ENCODE results near the gene HIP1. TPM values are rescaled to one million over a fixed set of nuclear protein-coding genes. Genes with fewer than 3 reads are reported as not detected.

The HIP1 gene
- total and polyA plus RNA-seq, 9 of the 15 experiments (the other 6 are each of a cell fraction or from before 2014, with no cell fraction given) = 2.4 to 13.7 (median 9.5) TPM

- H4K20me1 ChIP-seq (replicated peaks; ENCODE audit: control insufficient read depth, insufficient read depth, low read length) = no peaks in the 10 kb centered on the region
- intact Hi-C loops (cut with micrococcal nuclease) = loop anchor here (5.0 kb wide), 1 partner anchor 63 kb away; no protein-coding TSS in a partner anchor
- no peaks in the 10 kb centered on the region for H3K9me1 ChIP-seq (ENCODE audit: control insufficient read depth, insufficient read depth, low read length)
- BruUV-seq (replicated peaks) = no TSS peak
- no peak overlapping the region for H3K4me2 ChIP-seq (ENCODE audit: insufficient read depth, low read length)
- no peaks in the 10 kb centered on the region for H3K27me3 ChIP-seq (ENCODE audit: control insufficient read depth in 2 of 2, insufficient read depth in 2 of 2, low read length in 2 of 2)
- peak in 2 of 4 experiments; percentile 56 to 58 for DNase-seq (ENCODE audit: extremely low read depth in 1 of 4, low spot score in 3 of 4)
- no peak overlapping the region for H2AFZ ChIP-seq (ENCODE audit: low read depth, low read length)
- in situ Hi-C loops (cut with MboI) = no loop called here
- H3K27ac ChIP-seq (ENCODE audit: extremely low read depth, low read depth, low read length) = no peak overlapping the region; the same call in 2 of the 3 replicates
- no peak for FAIRE-seq
- peaks cover 37% of the 10 kb centered on the region for H3K79me2 ChIP-seq (ENCODE audit: control insufficient read depth, insufficient read depth, low read length)
- H3K4me3 ChIP-seq = no peak overlapping the region
- H3K4me1 ChIP-seq (replicated peaks in 1 of 2; ENCODE audit: control insufficient read depth in 2 of 2, insufficient read depth in 2 of 2, low read length in 2 of 2) = peaks cover 54 to 56% of the 10 kb centered on the region in 2 experiments
- ChIA-PET POLR2A (no interaction called here), CTCF (ENCODE audit: low intra/inter-chr PET ratio) (no interaction called here)
- peaks cover 5% of the 10 kb centered on the region; the same call in 2 of the 3 replicates for H3K36me3 ChIP-seq (ENCODE audit: control insufficient read depth, insufficient read depth, low read length)
- H3K9me3 ChIP-seq (replicated peaks; ENCODE audit: control insufficient read depth, insufficient read depth, low read depth, low read length) = no peaks in the 10 kb centered on the region
- no peak for ATAC-seq
- H3K9ac ChIP-seq (ENCODE audit: insufficient read depth in 1 of 2, low read depth in 2 of 2, low read length in 2 of 2) = no peak overlapping the region; a peak in 1 of 4 replicates
- WGBS (ENCODE audit: insufficient coverage, low coverage, missing lambda C conversion rate) = 75% methylated on average over 9 of the region's 9 CpGs
- no peak for TF ChIP-seq NFIX (CRISPR knock-in tag; IDR thresholded peaks at IDR 0.05; ENCODE audit: low read depth)
- no peak for TF ChIP-seq RBM25 (IDR thresholded peaks at IDR 0.05; ENCODE audit: low read depth, low read length, severe bottlenecking)
- TF ChIP-seq MITF (IDR thresholded peaks at IDR 0.05) = no peak
- 0 out of 2 replicates have a peak, but pooled peaks have one; percentile 16 for TF ChIP-seq ZNF384 (IDR thresholded peaks at IDR 0.05; ENCODE audit: low read depth, low read length)
- TF ChIP-seq BDP1 (IDR thresholded peaks at IDR 0.05; ENCODE audit: insufficient read depth, insufficient read length) = no peak
- no peak for TF ChIP-seq HOMEZ (CRISPR knock-in tag; IDR thresholded peaks at IDR 0.05)
- no peak for TF ChIP-seq XRCC3 (IDR thresholded peaks at IDR 0.05)
- 0 out of 4 replicates have a peak, but pooled peaks of 1 of the 2 experiments have one; percentile 41 for TF ChIP-seq ARNT (IDR thresholded peaks at IDR 0.05)
- TF ChIP-seq ATF2 (CRISPR knock-in tag; IDR thresholded peaks at IDR 0.05) = no peak
- no peak for TF ChIP-seq PML (IDR thresholded peaks at IDR 0.05; ENCODE audit: low read length)
- no peak for TF ChIP-seq NR0B1 (IDR thresholded peaks at IDR 0.05; ENCODE audit: partially characterized antibody)
- TF ChIP-seq, protein P1, sequence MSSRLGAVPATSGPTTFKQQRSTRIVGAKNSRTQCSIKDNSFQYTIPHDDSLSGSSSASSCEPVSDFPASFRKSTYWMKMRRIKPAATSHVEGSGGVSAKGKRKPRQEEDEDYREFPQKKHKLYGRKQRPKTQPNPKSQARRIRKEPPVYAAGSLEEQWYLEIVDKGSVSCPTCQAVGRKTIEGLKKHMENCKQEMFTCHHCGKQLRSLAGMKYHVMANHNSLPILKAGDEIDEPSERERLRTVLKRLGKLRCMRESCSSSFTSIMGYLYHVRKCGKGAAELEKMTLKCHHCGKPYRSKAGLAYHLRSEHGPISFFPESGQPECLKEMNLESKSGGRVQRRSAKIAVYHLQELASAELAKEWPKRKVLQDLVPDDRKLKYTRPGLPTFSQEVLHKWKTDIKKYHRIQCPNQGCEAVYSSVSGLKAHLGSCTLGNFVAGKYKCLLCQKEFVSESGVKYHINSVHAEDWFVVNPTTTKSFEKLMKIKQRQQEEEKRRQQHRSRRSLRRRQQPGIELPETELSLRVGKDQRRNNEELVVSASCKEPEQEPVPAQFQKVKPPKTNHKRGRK (tag; IDR thresholded peaks at IDR 0.05) = peak; percentile 56; the same call in 1 of the 2 replicates
Measured at GRCh38 chr7:75735581-75736350, 3.0 kb downstream of the HIP1 start.
